Mesenchymal stem cell (in vitro differentiated cells and primary cell): Measurements from ENCODE around the gene STK32B.
A peak's percentile ranks its signal among the peaks of the same experiment; 100 is the strongest.

Source experiments
- DNase-seq: peaks from one replicate; pipeline ENCODE4 v3.0.0-alpha.2; 2013
- H2AFZ ChIP-seq: one replicate; pipeline ENCODE4 v1.6.1; 2013; ENCODE audit warnings: low read depth, mild to moderate bottlenecking, control low read depth, inconsistent platforms, low read length, moderate library complexity
- H2AK5ac ChIP-seq: 2 replicates; pipeline ENCODE4 v1.6.1; 2013; ENCODE audit warnings: low read length, moderate library complexity, mild to moderate bottlenecking, inconsistent platforms; ENCODE audit not compliant: severe bottlenecking
- H2BK120ac ChIP-seq: one replicate; pipeline ENCODE4 v1.6.1; 2013; ENCODE audit warnings: low read depth, mild to moderate bottlenecking, inconsistent platforms, low read length, moderate library complexity
- H2BK12ac ChIP-seq, 2 experiments: one replicate each; pipeline ENCODE4 v1.6.1; 2013; ENCODE audit warnings: inconsistent platforms in 2 of 2, low read length in 2 of 2, mild to moderate bottlenecking in 2 of 2, moderate library complexity in 2 of 2, control low read depth in 1 of 2
- H2BK15ac ChIP-seq: one replicate; pipeline ENCODE4 v1.6.1; 2013; ENCODE audit warnings: mild to moderate bottlenecking, low read depth, inconsistent platforms; ENCODE audit not compliant: poor library complexity, severe bottlenecking
- H2BK5ac ChIP-seq: 2 replicates; pipeline ENCODE4 v1.6.1; 2013; ENCODE audit warnings: low read depth, mild to moderate bottlenecking, low read length, control low read depth, inconsistent platforms; ENCODE audit not compliant: poor library complexity, severe bottlenecking
- H3K14ac ChIP-seq, 2 experiments: one replicate each; pipeline ENCODE4 v1.6.1; 2013; ENCODE audit warnings: inconsistent platforms in 2 of 2, low read length in 2 of 2, control low read depth in 1 of 2, mild to moderate bottlenecking in 1 of 2, moderate library complexity in 1 of 2
- H3K18ac ChIP-seq, 2 experiments: one replicate each; pipeline ENCODE4 v1.6.1; 2013; ENCODE audit warnings: inconsistent platforms in 2 of 2, low read length in 2 of 2, control low read depth in 1 of 2, low read depth in 1 of 2, mild to moderate bottlenecking in 1 of 2
- H3K23ac ChIP-seq, 2 experiments: one replicate each; pipeline ENCODE4 v1.6.1; 2013; ENCODE audit warnings: inconsistent platforms in 2 of 2, low read length in 2 of 2, mild to moderate bottlenecking in 2 of 2, moderate library complexity in 2 of 2, control low read depth in 1 of 2
- H3K27ac ChIP-seq: 2 replicates; pipeline ENCODE4 v1.5.1; 2013; ENCODE audit warnings: mild to moderate bottlenecking, moderate library complexity, low read length, control low read depth, inconsistent platforms; ENCODE audit not compliant: poor library complexity, severe bottlenecking
- H3K27me3 ChIP-seq, 2 experiments: 2 replicates each; pipeline versions ENCODE4 v1.6.1 to v1.7.0; 2013; ENCODE audit warnings: low read length in 2 of 2, mild to moderate bottlenecking in 2 of 2, moderate library complexity in 2 of 2, control low read depth in 1 of 2, inconsistent platforms in 1 of 2; ENCODE audit not compliant: control insufficient read depth in 1 of 2, insufficient read depth in 1 of 2
- H3K36me3 ChIP-seq, 2 experiments: 2 replicates each; pipeline versions ENCODE4 v1.6.1 to v1.7.0; 2013; ENCODE audit warnings: low read length in 2 of 2, control low read depth in 1 of 2, inconsistent platforms in 1 of 2, low read depth in 1 of 2, mild to moderate bottlenecking in 1 of 2; ENCODE audit not compliant: insufficient read depth in 2 of 2, control insufficient read depth in 1 of 2
- H3K4ac ChIP-seq, 2 experiments: one replicate each; pipeline ENCODE4 v1.6.1; 2013; ENCODE audit warnings: inconsistent platforms in 2 of 2, low read length in 2 of 2, mild to moderate bottlenecking in 2 of 2, moderate library complexity in 2 of 2, control low read depth in 1 of 2, low read depth in 1 of 2
- H3K4me1 ChIP-seq: 2 replicates; pipeline ENCODE4 v1.6.1; 2013; ENCODE audit warnings: low read depth, low read length, control low read depth; ENCODE audit not compliant: control insufficient read depth, insufficient read depth
- H3K4me2 ChIP-seq: 2 replicates; pipeline ENCODE4 v1.6.1; 2013; ENCODE audit warnings: low read length, mild to moderate bottlenecking, inconsistent platforms; ENCODE audit not compliant: poor library complexity, severe bottlenecking
- H3K4me3 ChIP-seq, 2 experiments: 2 replicates each; pipeline versions ENCODE4 v1.5.1 to v1.7.0; 2013; ENCODE audit warnings: low read length in 2 of 2, mild to moderate bottlenecking in 2 of 2, control low read depth in 1 of 2, low read depth in 1 of 2; ENCODE audit not compliant: insufficient read depth in 1 of 2
- H3K79me1 ChIP-seq: replicated peaks from 2 replicates; pipeline ENCODE4 v1.6.1; 2013; ENCODE audit warnings: mild to moderate bottlenecking, control low read depth, low read length, inconsistent platforms; ENCODE audit not compliant: poor library complexity, severe bottlenecking
- H3K9ac ChIP-seq: 2 replicates; pipeline ENCODE4 v1.7.0; 2013; ENCODE audit warnings: mild to moderate bottlenecking, low read length, moderate library complexity
- H3K9me3 ChIP-seq: 2 replicates; pipeline ENCODE4 v1.7.0; 2013; ENCODE audit warnings: mild to moderate bottlenecking, low read length; ENCODE audit not compliant: control insufficient read depth
- H4K8ac ChIP-seq: one replicate; pipeline ENCODE4 v1.6.1; 2013; ENCODE audit warnings: inconsistent platforms, mild to moderate bottlenecking, low read length, moderate library complexity
- H4K91ac ChIP-seq: one replicate; pipeline ENCODE4 v1.6.1; 2013; ENCODE audit warnings: mild to moderate bottlenecking, low read length, inconsistent platforms
- WGBS: methylation state at CpG from one replicate; pipeline ENCODE4 v1.1.7; 2013; ENCODE audit warnings: mixed read lengths; 5-methylcytosine and 5-hydroxymethylcytosine counted together

Gene STK32B

GRCh38 chr4:5185551-5185950, 134.3 kb downstream of the STK32B start:
- H4K91ac ChIP-seq, result no peak overlapping the region
- no peaks in the 10 kb centered on the region for H3K9me3 ChIP-seq
- no peak overlapping the region for H3K4ac ChIP-seq
- no peak overlapping the region for H3K4me3 ChIP-seq
- H2BK15ac ChIP-seq, result no peak overlapping the region
- no peak overlapping the region for H2AFZ ChIP-seq
- no peak overlapping the region for H4K8ac ChIP-seq
- WGBS, result 91% methylated on average over 6 of the region's 6 CpGs
- H3K9ac ChIP-seq, result no peak overlapping the region
- H3K4me2 ChIP-seq, result no peak overlapping the region
- H3K14ac ChIP-seq, result no peak overlapping the region
- H3K36me3 ChIP-seq, result peaks cover 0 to 5% of the 10 kb centered on the region in 2 experiments
- H2BK5ac ChIP-seq, result no peak overlapping the region
- no peak overlapping the region for H2BK12ac ChIP-seq
- no peak overlapping the region for H3K27ac ChIP-seq
- no peak overlapping the region for H3K18ac ChIP-seq
- H3K4me1 ChIP-seq, result peaks cover 3% of the 10 kb centered on the region
- no peak overlapping the region for H3K23ac ChIP-seq
- H3K79me1 ChIP-seq, result peaks cover 5% of the 10 kb centered on the region
- no peak overlapping the region for H2BK120ac ChIP-seq
- H2AK5ac ChIP-seq, result no peak overlapping the region
- H3K27me3 ChIP-seq, result no peaks in the 10 kb centered on the region
- DNase-seq, result no peak

GRCh38 chr4:5186271-5187064, 135.2 kb downstream of the STK32B start:
- Histone ChIP-seq H2BK5ac (no peak overlapping the region), H3K14ac (peak overlapping the region in 1 of 2 experiments; percentile 31), H2BK12ac (no peak overlapping the region), H2AFZ (no peak overlapping the region), H4K91ac (no peak overlapping the region), H3K79me1 (peaks cover 5% of the 10 kb centered on the region), H3K23ac (no peak overlapping the region), H2BK15ac (no peak overlapping the region), H3K36me3 (peaks cover 0 to 5% of the 10 kb centered on the region in 2 experiments), H3K27ac (no peak overlapping the region), H3K9me3 (no peaks in the 10 kb centered on the region), H3K4me3 (no peak overlapping the region), H3K4ac (no peak overlapping the region), H2BK120ac (no peak overlapping the region), H3K27me3 (no peaks in the 10 kb centered on the region), H3K4me1 (peaks cover 3% of the 10 kb centered on the region), H3K9ac (no peak overlapping the region), H3K18ac (no peak overlapping the region), H2AK5ac (no peak overlapping the region), H4K8ac (no peak overlapping the region), H3K4me2 (no peak overlapping the region)
- no peak for DNase-seq
- WGBS, result 89% methylated on average over 13 of the region's 14 CpGs

- H2AFZ ChIP-seq, result no peak overlapping the region
- no peak overlapping the region for H2BK12ac ChIP-seq
- no peak overlapping the region for H2BK5ac ChIP-seq
- no peak overlapping the region for H3K18ac ChIP-seq
- H3K27me3 ChIP-seq, result no peaks in the 10 kb centered on the region
- no peak overlapping the region for H3K23ac ChIP-seq
- H4K91ac ChIP-seq, result no peak overlapping the region
- no peak overlapping the region for H2BK120ac ChIP-seq
- H3K4me2 ChIP-seq, result no peak overlapping the region
- no peak for DNase-seq
- no peaks in the 10 kb centered on the region for H3K9me3 ChIP-seq
- no peak overlapping the region for H3K4ac ChIP-seq
- peaks cover 7% of the 10 kb centered on the region for H3K4me1 ChIP-seq
- H4K8ac ChIP-seq, result no peak overlapping the region
- no peak overlapping the region for H2BK15ac ChIP-seq
- H3K4me3 ChIP-seq, result no peak overlapping the region
- H3K36me3 ChIP-seq, result peaks cover 0 to 9% of the 10 kb centered on the region in 2 experiments
- 91% methylated on average over 9 of the region's 10 CpGs for WGBS
- no peak overlapping the region for H3K14ac ChIP-seq
- H2AK5ac ChIP-seq, result no peak overlapping the region
- peaks cover 8% of the 10 kb centered on the region for H3K79me1 ChIP-seq
- H3K9ac ChIP-seq, result no peak overlapping the region
- no peak overlapping the region for H3K27ac ChIP-seq
These were observed 136.8 kb downstream of the STK32B start for GRCh38 chr4:5188130-5188529.

GRCh38 chr4:5191831-5192230, 140.6 kb downstream of the STK32B start:
- no peak overlapping the region for H3K18ac ChIP-seq

More at GRCh38 chr4:5191831-5192230, 140.6 kb downstream of the STK32B start:
- WGBS, result 90% methylated on average over 6 of the region's 6 CpGs
- Histone ChIP-seq H3K14ac (no peak overlapping the region), H3K4ac (no peak overlapping the region), H4K8ac (no peak overlapping the region), H2AK5ac (no peak overlapping the region), H2BK12ac (no peak overlapping the region), H3K27me3 (no peaks in the 10 kb centered on the region), H3K9me3 (no peaks in the 10 kb centered on the region), H2BK15ac (no peak overlapping the region), H3K23ac (no peak overlapping the region), H2BK5ac (no peak overlapping the region), H2AFZ (no peak overlapping the region), H3K79me1 (peaks cover 6% of the 10 kb centered on the region), H3K27ac (no peak overlapping the region), H3K4me2 (no peak overlapping the region), H3K36me3 (peaks cover 0 to 10% of the 10 kb centered on the region in 2 experiments), H2BK120ac (no peak overlapping the region), H3K9ac (no peak overlapping the region), H3K4me1 (peaks cover 4% of the 10 kb centered on the region), H4K91ac (no peak overlapping the region), H3K4me3 (no peak overlapping the region)
- DNase-seq, result no peak
